IMR-90 (cell line): Measurements from ENCODE around the gene ZNF138. TPM values are rescaled to one million over a fixed set of nuclear protein-coding genes. Genes with fewer than 3 reads are reported as not detected.

ENCODE experiments used
- ATAC-seq: fragments of 200-7000 bp; cut with Tn5 transposase; 2 replicates; pipeline ENCODE4 v1.9.1; 2020; ENCODE audit warnings: low read depth, mild to moderate bottlenecking, moderate library complexity
- BruUV-seq: library from RNA; stranded (reverse); fragments of 400-500 nt; replicated peaks from 2 replicates; lab custom pipeline; 2021; lab: Mats Ljungman, UMichigan
- CTCF ChIA-PET: fragments of 300-600 bp; formaldehyde crosslinking; extraction: SDS; loops from one replicate; lab custom pipeline; 2021; ENCODE audit warnings: antibody characterized with exemption; lab: Yijun Ruan, JAX
- POLR2A ChIA-PET: fragments of 300-600 bp; sonication (Branson Sonifier 250); formaldehyde crosslinking; loops from one replicate; lab custom pipeline; 2022; ENCODE audit warnings: antibody characterized with exemption; ENCODE audit not compliant: unreplicated experiment; lab: Charles Lee
- DNase-seq: peaks from one replicate; pipeline ENCODE4 v3.0.0; 2013
- H2AFZ ChIP-seq: replicated peaks from 2 replicates; pipeline ENCODE3; 2013; ENCODE audit warnings: low read length, mild to moderate bottlenecking; ENCODE audit not compliant: poor library complexity
- H2AK5ac ChIP-seq: 2 replicates; pipeline ENCODE4 v1.6.1; 2013; ENCODE audit warnings: low read depth, low read length, inconsistent platforms
- H2AK9ac ChIP-seq: replicated peaks from 2 replicates; pipeline ENCODE3; 2013; ENCODE audit warnings: mild to moderate bottlenecking, low read depth, low read length, moderate library complexity; ENCODE audit not compliant: poor library complexity
- H2BK120ac ChIP-seq: 2 replicates; pipeline ENCODE4 v1.6.1; 2013; ENCODE audit warnings: low read depth, low read length, inconsistent platforms
- H2BK15ac ChIP-seq: 3 replicates; pipeline ENCODE4 v1.6.1; 2013; ENCODE audit warnings: low read depth, low read length, inconsistent platforms
- H2BK20ac ChIP-seq: 2 replicates; pipeline ENCODE4 v1.6.1; 2013; ENCODE audit warnings: low read depth, mild to moderate bottlenecking, inconsistent platforms, low read length, moderate library complexity
- H2BK5ac ChIP-seq: 2 replicates; pipeline ENCODE4 v1.6.1; 2013; ENCODE audit warnings: mild to moderate bottlenecking, low read depth, low read length, inconsistent platforms; ENCODE audit not compliant: poor library complexity, severe bottlenecking
- H3K14ac ChIP-seq: replicated peaks from 2 replicates; pipeline ENCODE4 v1.6.1; 2013; ENCODE audit warnings: low read depth, low read length, inconsistent platforms
- H3K18ac ChIP-seq: 2 replicates; pipeline ENCODE4 v1.6.1; 2013; ENCODE audit warnings: low read depth, low read length, control low read depth
- H3K23ac ChIP-seq: 2 replicates; pipeline ENCODE4 v1.6.1; 2013; ENCODE audit warnings: low read depth, low read length, inconsistent platforms
- H3K27ac ChIP-seq: 2 replicates; pipeline ENCODE4 v1.5.1; 2013; ENCODE audit warnings: mild to moderate bottlenecking, control low read depth, low read length; ENCODE audit not compliant: insufficient read depth
- H3K27me3 ChIP-seq: 2 replicates; pipeline ENCODE4 v1.6.1; 2013; ENCODE audit warnings: low read length; ENCODE audit not compliant: control insufficient read depth, insufficient read depth
- H3K36me3 ChIP-seq: 2 replicates; pipeline ENCODE4 v1.6.1; 2013; ENCODE audit warnings: low read length, mixed read lengths; ENCODE audit not compliant: control insufficient read depth, insufficient read depth
- H3K4ac ChIP-seq: 2 replicates; pipeline ENCODE4 v1.6.1; 2013; ENCODE audit warnings: low read depth, low read length, inconsistent platforms
- H3K4me1 ChIP-seq: 2 replicates; pipeline ENCODE4 v1.6.1; 2013; ENCODE audit warnings: low read length, mixed read lengths; ENCODE audit not compliant: control insufficient read depth, insufficient read depth
- H3K4me2 ChIP-seq: 2 replicates; pipeline ENCODE4 v1.6.1; 2013; ENCODE audit warnings: low read depth, mild to moderate bottlenecking, control low read depth, low read length, moderate library complexity
- H3K4me3 ChIP-seq: 2 replicates; pipeline ENCODE4 v1.5.1; 2013; ENCODE audit warnings: low read depth, mild to moderate bottlenecking, control low read depth, low read length, moderate library complexity; ENCODE audit not compliant: insufficient read depth
- H3K56ac ChIP-seq: 2 replicates; pipeline ENCODE4 v1.6.1; 2013; ENCODE audit warnings: low read length, inconsistent platforms; ENCODE audit not compliant: insufficient read depth; ENCODE audit errors: extremely low read depth
- H3K79me1 ChIP-seq, 2 experiments: 2 replicates each; pipeline ENCODE4 v1.6.1; 2013; ENCODE audit warnings: low read length in 2 of 2, inconsistent platforms in 1 of 2, low read depth in 1 of 2
- H3K9ac ChIP-seq: 2 replicates; pipeline ENCODE4 v1.6.1; 2013; ENCODE audit warnings: low read depth, low read length, control low read depth
- H3K9me1 ChIP-seq: 2 replicates; pipeline ENCODE4 v1.6.1; 2013; ENCODE audit warnings: low read length, inconsistent platforms; ENCODE audit not compliant: insufficient read depth
- H3K9me3 ChIP-seq: 2 replicates; pipeline ENCODE4 v1.6.1; 2013; ENCODE audit warnings: low read length; ENCODE audit not compliant: control insufficient read depth, insufficient read depth
- H4K20me1 ChIP-seq: 2 replicates; pipeline ENCODE4 v1.6.1; 2013; ENCODE audit warnings: low read length, inconsistent platforms; ENCODE audit not compliant: insufficient read depth
- H4K5ac ChIP-seq: 2 replicates; pipeline ENCODE4 v1.6.1; 2013; ENCODE audit warnings: mild to moderate bottlenecking, low read depth, low read length, control low read depth
- H4K8ac ChIP-seq, 2 experiments: 2 replicates each; pipeline ENCODE4 v1.6.1; 2013; ENCODE audit warnings: low read depth in 2 of 2, low read length in 2 of 2, control low read depth in 1 of 2, inconsistent platforms in 1 of 2
- H4K91ac ChIP-seq: 2 replicates; pipeline ENCODE4 v1.6.1; 2013; ENCODE audit warnings: low read depth, low read length, inconsistent platforms; ENCODE audit not compliant: insufficient read depth
- BHLHE40 ChIP-seq: fragments of 150-350 bp; IDR thresholded peaks from 2 replicates; pipeline ENCODE4 v1.6.1; 2016; ENCODE audit warnings: mild to moderate bottlenecking, low read depth, low read length
- CHD1 ChIP-seq: IDR thresholded peaks from 2 replicates; pipeline ENCODE4 v1.6.1; 2012; ENCODE audit warnings: low read depth, low read length, improper control_type of control experiment
- FOS ChIP-seq: fragments of 150-350 bp; IDR thresholded peaks from 2 replicates; pipeline ENCODE4 v1.6.1; 2016; ENCODE audit warnings: low read depth, low read length
- MAZ ChIP-seq: IDR thresholded peaks from 2 replicates; pipeline ENCODE4 v1.6.1; 2012; ENCODE audit warnings: low read depth, mild to moderate bottlenecking, low read length, improper control_type of control experiment, moderate library complexity, borderline replicate concordance
- NFE2L2 ChIP-seq: fragments of 150-350 bp; IDR thresholded peaks from 2 replicates; pipeline ENCODE4 v1.6.1; 2016; ENCODE audit warnings: low read depth, mild to moderate bottlenecking, low read length
- POLR2A ChIP-seq: IDR thresholded peaks from 2 replicates; pipeline ENCODE4 v1.6.1; 2012; ENCODE audit warnings: mild to moderate bottlenecking, low read depth, low read length
- RAD21 ChIP-seq: IDR thresholded peaks from 2 replicates; pipeline ENCODE4 v1.6.1; 2012; ENCODE audit warnings: low read length, improper control_type of control experiment
- RCOR1 ChIP-seq: IDR thresholded peaks from 2 replicates; pipeline ENCODE4 v1.6.1; 2012; ENCODE audit warnings: mild to moderate bottlenecking, low read length, improper control_type of control experiment; ENCODE audit not compliant: insufficient replicate concordance
- RFX5 ChIP-seq: IDR thresholded peaks from 2 replicates; pipeline ENCODE4 v1.8.0; 2012; ENCODE audit warnings: low read depth, mild to moderate bottlenecking, low read length, moderate library complexity
- WGBS, 2 experiments: methylation state at CpG; one replicate each; pipeline versions ENCODE4 v1.1.5 to v1.1.7; 2013; ENCODE audit warnings: missing lambda C conversion rate in 2 of 2; ENCODE audit not compliant: insufficient read length in 1 of 2; ENCODE audit errors: extremely low coverage in 2 of 2; 5-methylcytosine and 5-hydroxymethylcytosine counted together
- dilution Hi-C: fragments of 300-500 bp; cut with HindIII; formaldehyde crosslinking; loops from one replicate; pipeline ENCODE4 v1.14.3; 2018; ENCODE audit warnings: low sequenced_read_pairs; ENCODE audit not compliant: unreplicated experiment
- in situ Hi-C: fragments of 300-500 bp; cut with MboI; formaldehyde crosslinking; loops from 3 replicates; pipeline ENCODE4 v1.14.3; 2019; ENCODE audit warnings: low sequenced_read_pairs, inconsistent platforms, mixed read lengths
- intact Hi-C: fragments of 100-400 bp; cut with micrococcal nuclease; formaldehyde crosslinking; loops from 2 replicates; pipeline ENCODE4 v1.10.0; 2022
- polyA plus RNA-seq, 3 experiments: library from polyadenylated mRNA; depleted of rRNA; stranded (reverse); fragments of >200 nt; gene quantifications; 2 replicates each; pipeline ENCODE4 v1.2.3, GENCODE V29; 2012; ENCODE audit warnings: low replicate concordance in 1 of 3
- total RNA-seq: library from RNA; depleted of rRNA; stranded (reverse); fragments of >200 nt; gene quantifications from 2 replicates; pipeline ENCODE4 v1.2.3, GENCODE V29; 2012
- TF ChIP-seq, protein P1 (sequence below): fragments of 150-350 bp; IDR thresholded peaks from 2 replicates; pipeline ENCODE4 v1.6.1; 2016; ENCODE audit warnings: low read depth, mild to moderate bottlenecking, low read length, moderate library complexity, borderline replicate concordance
- TF ChIP-seq, protein P2 (sequence below): fragments of 150-350 bp; IDR thresholded peaks from 2 replicates; pipeline ENCODE4 v1.6.1; 2017; ENCODE audit warnings: mild to moderate bottlenecking, antibody characterized with exemption, low read length, low read depth
- TF ChIP-seq, protein P3 (sequence below): conservative IDR thresholded peaks from 2 replicates; pipeline ENCODE4 v1.5.1; 2012; ENCODE audit warnings: mild to moderate bottlenecking, low read depth, low read length, improper control_type of control experiment

The ZNF138 gene
- total and polyA plus RNA-seq, 2 of the 4 experiments (the other 2 are of a cell fraction), result 3.2 to 3.6 TPM

DNA sequence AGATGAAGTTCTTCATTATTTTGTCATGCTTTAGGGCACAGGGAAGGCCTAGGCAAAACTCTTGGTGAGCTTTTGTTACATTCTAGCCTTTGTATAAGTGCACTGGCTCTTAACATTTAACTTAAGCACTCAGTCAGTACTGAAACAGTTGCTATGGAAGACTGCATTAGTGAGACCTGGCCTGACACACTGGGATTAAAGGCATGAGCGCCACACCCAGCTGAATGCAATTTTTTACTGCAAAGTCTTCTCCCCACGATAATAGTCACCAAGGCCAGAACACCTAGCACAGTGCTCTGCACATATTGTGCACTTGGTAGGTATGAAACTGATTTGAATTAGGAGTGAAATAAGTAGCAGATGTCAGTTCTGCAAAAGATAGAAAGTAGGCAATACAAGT, 41.2 kb upstream of the ZNF138 start:
- no TSS peak for BruUV-seq
- dilution Hi-C loops, result no loop called here

More for the DNA sequence above, 41.2 kb upstream of the ZNF138 start:
- in situ Hi-C loops (no loop called here), intact Hi-C loops (no loop called here)
- no peaks in the 10 kb centered on the region for H3K9me1 ChIP-seq
- H3K9ac ChIP-seq, result no peak overlapping the region
- H3K4me2 ChIP-seq, result no peak overlapping the region
- no peak overlapping the region for H3K27ac ChIP-seq
- H2BK20ac ChIP-seq, result no peak overlapping the region
- H3K18ac ChIP-seq, result no peak overlapping the region
- no peak overlapping the region for H3K14ac ChIP-seq
- no peak overlapping the region for H2BK5ac ChIP-seq
- WGBS, 2 experiments, result no CpG with 5 or more reads among the region's 2 CpGs
- H2BK120ac ChIP-seq, result no peak overlapping the region
- no peak overlapping the region for H3K4me3 ChIP-seq
- H2AFZ ChIP-seq, result no peak overlapping the region
- H3K56ac ChIP-seq, result no peak overlapping the region
- DNase-seq, result no peak
- H4K91ac ChIP-seq, result no peak overlapping the region
- no peaks in the 10 kb centered on the region for H3K9me3 ChIP-seq
- H3K4me1 ChIP-seq, result no peaks in the 10 kb centered on the region
- H4K5ac ChIP-seq, result no peak overlapping the region
- H4K20me1 ChIP-seq, result no peaks in the 10 kb centered on the region
- H3K4ac ChIP-seq, result no peak overlapping the region
- H3K79me1 ChIP-seq, result no peaks in the 10 kb centered on the region
- no peak overlapping the region for H2BK15ac ChIP-seq
- TF ChIP-seq POLR2A (no peak), NFE2L2 (no peak), BHLHE40 (no peak), MAZ (no peak), RAD21 (no peak), CHD1 (no peak), RCOR1 (no peak), RFX5 (no peak), FOS (no peak)
- TF ChIP-seq, protein P1, sequence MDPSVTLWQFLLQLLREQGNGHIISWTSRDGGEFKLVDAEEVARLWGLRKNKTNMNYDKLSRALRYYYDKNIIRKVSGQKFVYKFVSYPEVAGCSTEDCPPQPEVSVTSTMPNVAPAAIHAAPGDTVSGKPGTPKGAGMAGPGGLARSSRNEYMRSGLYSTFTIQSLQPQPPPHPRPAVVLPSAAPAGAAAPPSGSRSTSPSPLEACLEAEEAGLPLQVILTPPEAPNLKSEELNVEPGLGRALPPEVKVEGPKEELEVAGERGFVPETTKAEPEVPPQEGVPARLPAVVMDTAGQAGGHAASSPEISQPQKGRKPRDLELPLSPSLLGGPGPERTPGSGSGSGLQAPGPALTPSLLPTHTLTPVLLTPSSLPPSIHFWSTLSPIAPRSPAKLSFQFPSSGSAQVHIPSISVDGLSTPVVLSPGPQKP, result no peak
- TF ChIP-seq, protein P2, sequence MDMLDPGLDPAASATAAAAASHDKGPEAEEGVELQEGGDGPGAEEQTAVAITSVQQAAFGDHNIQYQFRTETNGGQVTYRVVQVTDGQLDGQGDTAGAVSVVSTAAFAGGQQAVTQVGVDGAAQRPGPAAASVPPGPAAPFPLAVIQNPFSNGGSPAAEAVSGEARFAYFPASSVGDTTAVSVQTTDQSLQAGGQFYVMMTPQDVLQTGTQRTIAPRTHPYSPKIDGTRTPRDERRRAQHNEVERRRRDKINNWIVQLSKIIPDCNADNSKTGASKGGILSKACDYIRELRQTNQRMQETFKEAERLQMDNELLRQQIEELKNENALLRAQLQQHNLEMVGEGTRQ, result no peak
- TF ChIP-seq, protein P3, sequence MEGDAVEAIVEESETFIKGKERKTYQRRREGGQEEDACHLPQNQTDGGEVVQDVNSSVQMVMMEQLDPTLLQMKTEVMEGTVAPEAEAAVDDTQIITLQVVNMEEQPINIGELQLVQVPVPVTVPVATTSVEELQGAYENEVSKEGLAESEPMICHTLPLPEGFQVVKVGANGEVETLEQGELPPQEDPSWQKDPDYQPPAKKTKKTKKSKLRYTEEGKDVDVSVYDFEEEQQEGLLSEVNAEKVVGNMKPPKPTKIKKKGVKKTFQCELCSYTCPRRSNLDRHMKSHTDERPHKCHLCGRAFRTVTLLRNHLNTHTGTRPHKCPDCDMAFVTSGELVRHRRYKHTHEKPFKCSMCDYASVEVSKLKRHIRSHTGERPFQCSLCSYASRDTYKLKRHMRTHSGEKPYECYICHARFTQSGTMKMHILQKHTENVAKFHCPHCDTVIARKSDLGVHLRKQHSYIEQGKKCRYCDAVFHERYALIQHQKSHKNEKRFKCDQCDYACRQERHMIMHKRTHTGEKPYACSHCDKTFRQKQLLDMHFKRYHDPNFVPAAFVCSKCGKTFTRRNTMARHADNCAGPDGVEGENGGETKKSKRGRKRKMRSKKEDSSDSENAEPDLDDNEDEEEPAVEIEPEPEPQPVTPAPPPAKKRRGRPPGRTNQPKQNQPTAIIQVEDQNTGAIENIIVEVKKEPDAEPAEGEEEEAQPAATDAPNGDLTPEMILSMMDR, result no peak
- H3K23ac ChIP-seq, result no peak overlapping the region
- ATAC-seq, result no peak
- no peaks in the 10 kb centered on the region for H3K36me3 ChIP-seq
- H4K8ac ChIP-seq, result no peak overlapping the region
- no peak overlapping the region for H2AK5ac ChIP-seq
- no peaks in the 10 kb centered on the region for H3K27me3 ChIP-seq
- CTCF ChIA-PET, result interaction anchor here (1.0 kb wide), 1 partner anchor 8 kb away, joined by 3 read pairs; no protein-coding TSS in a partner anchor
- H2AK9ac ChIP-seq, result no peak overlapping the region
- POLR2A ChIA-PET, result no interaction called here
